GM12873 (cell line): ENCODE data around the gene RIPPLY3.
A peak's percentile ranks its signal among the peaks of the same experiment; 100 is the strongest.

Source experiments
- TF ChIP-seq, protein P1 (sequence below): IDR thresholded peaks from 2 replicates; pipeline ENCODE4 v1.5.1; 2012; ENCODE audit warnings: low read depth, mild to moderate bottlenecking, moderate library complexity, low read length, control low read depth; ENCODE audit not compliant: insufficient read depth; ENCODE audit errors: missing control alignments

RIPPLY3 gene

DNA sequence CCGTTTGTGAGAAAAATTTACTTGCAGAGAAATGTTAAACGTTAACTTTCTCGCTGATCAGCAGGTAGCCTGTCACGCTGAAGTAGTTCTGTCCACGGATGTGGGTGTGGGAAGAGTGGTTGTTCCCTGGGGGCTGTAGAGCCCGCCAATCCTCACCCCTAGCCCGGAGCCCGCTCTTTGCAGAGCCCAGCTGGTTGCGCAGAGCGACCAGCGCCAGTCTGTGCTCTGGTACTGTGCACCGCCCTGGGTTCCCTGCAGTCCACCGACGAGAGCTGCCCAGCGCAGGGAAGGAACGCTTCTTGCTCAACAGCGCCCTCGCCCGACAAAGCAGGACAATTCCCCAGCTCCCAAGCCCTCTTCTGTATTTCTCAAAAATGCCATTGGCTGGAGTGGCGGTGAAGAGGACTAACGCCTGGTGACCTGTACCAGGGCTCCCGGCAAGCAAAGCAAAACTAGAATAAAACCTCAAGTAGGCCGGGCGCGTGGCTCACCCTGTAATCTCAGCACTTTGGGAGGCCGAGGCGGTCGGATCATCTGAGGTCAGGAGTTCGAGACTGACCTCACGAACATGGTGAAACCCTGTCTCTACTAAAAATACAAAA, 3.3 kb downstream of the RIPPLY3 start:
- TF ChIP-seq, protein P1, sequence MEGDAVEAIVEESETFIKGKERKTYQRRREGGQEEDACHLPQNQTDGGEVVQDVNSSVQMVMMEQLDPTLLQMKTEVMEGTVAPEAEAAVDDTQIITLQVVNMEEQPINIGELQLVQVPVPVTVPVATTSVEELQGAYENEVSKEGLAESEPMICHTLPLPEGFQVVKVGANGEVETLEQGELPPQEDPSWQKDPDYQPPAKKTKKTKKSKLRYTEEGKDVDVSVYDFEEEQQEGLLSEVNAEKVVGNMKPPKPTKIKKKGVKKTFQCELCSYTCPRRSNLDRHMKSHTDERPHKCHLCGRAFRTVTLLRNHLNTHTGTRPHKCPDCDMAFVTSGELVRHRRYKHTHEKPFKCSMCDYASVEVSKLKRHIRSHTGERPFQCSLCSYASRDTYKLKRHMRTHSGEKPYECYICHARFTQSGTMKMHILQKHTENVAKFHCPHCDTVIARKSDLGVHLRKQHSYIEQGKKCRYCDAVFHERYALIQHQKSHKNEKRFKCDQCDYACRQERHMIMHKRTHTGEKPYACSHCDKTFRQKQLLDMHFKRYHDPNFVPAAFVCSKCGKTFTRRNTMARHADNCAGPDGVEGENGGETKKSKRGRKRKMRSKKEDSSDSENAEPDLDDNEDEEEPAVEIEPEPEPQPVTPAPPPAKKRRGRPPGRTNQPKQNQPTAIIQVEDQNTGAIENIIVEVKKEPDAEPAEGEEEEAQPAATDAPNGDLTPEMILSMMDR: peak; percentile 90

DNA sequence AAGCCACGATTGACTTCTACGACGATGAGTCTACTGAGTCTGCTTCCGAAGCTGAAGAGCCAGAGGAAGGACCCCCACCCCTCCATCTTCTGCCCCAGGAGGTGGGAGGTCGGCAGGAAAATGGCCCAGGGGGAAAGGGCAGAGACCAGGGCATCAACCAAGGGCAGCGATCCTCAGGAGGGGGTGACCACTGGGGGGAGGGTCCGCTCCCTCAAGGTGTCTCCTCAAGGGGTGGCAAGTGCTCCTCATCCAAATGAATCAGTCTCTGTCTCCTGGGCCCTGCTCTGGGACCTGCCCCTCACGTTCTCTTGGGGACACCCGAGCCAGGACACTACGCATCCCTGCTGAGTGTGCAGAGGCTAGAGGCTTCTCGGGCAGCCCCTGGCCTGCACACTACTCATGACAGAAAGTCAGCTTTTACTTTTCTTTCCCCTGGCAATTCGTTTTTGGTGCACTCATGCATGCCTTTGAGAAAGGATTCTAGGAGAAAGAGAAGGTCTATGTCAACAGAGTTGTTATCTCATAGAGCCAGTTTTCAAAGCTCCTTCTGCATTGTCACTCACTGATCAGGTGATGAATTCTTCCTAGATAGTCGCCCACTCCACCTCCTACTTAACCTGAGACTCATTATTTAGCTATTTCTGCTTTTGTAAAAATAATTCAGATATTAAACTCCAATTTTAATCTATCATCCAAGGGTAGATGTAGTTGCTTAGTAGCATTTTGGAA, 11.6 kb downstream of the RIPPLY3 start:
- TF ChIP-seq, protein P1: no peak

DNA sequence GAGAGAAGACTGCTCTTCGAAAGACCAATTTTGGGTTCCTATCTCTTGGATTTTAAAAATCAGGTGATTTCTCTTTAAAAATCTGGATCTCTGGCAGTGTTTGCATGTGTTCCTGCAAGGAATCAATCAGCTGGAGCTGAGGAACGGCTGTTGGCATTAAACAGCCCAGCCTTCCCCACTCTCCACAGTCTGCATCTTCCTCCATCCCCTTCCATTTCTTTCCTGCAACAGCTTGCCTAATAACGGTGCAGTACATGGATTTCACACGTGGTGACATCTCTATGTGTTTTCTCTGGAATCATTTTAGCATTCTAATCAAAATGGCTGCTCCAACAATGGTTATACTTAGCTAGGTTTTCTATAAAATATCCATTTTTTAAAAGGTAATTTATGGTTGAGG, 20.0 kb downstream of the RIPPLY3 start:
- TF ChIP-seq, protein P1: no peak

DNA sequence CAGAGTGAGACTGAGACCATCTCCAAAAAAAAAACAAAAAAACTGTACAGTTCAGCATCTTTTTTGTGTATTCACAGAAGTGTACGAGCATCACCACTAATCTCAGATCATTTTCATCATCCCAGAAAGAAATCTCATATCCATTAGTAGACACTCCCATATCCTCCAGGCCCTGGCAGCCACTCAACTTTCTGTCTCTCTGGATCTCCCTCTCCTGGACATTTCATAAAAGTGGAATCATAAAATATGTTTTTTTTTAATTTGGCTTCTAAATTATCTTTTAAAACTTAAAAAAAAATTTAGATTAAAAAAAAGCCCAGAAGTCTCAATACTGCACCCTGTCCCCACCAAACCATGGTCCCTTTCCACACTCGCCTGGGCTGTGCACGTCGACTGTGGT, 22.1 kb downstream of the RIPPLY3 start:
- TF ChIP-seq, protein P1: no peak

DNA sequence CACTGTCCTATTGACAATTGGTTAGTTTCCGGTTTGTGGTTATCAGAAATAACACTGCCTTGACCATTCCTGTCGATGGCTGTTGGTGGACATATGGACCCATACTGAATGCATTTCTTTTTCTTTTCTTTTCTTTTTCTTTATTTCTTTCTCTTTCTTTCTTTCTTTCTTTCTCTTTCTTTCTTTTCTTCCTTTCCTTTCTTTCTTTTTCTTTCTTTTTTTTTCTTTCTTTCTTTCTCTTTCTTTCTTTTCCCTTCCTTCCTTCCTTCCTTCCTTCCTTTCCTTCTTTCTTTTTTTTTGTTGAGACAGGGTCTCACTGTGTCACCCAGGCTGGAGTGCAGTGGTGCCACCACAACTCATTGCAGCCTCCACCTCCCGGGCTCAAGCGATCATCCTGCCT, 24.4 kb downstream of the RIPPLY3 start:
- TF ChIP-seq, protein P1: no peak

DNA sequence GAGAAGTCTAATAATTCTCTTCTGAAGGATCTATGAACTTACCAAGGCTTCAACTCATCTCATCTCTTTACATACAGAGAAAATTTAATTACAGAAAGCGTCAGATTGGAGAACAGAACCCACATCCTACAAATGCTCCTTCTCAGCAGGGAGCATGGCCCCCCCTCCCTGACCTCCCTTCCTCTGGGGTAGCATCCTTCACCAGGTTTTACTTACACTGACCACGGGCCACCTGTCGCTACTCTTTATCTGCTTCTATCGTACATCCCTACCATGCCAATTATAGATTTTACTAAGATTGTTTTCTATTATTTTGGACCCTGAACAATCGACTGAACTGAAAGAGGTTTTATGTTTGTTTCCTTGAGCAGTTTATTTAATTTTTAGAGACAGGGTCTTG, 25.8 kb downstream of the RIPPLY3 start:
- TF ChIP-seq, protein P1: no peak

DNA sequence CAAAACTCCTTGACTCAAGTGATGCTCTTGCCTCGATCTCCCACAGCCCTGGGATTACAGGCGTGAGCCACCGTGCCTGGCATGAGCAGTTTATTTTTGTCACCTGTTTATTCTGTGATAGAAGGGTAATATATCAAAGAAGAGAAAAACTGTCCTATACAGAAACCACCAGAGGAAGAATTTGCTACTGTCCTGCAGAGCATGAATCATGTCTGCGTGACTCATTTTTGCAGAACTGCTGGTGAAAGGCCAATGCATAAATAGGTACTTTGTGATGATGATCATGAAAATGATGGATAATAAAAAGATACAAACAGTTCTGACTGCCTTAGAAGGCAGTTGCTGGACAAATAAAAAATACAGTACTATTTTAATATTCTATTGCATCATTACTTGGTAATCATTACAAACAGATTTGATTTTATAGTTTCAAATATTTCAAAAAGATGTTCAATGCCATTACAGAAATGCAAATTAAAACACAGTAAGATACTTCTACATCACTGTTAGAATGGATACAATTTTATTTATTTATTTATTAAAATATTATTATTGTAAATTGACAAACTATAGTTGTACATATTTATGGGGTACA, 26.5 kb downstream of the RIPPLY3 start:
- TF ChIP-seq, protein P1: no peak
